ENCODE measurements around the gene GTF3C4.

Gene GTF3C4

GRCh38 chr9:132648283-132648682, 22.0 kb upstream of the GTF3C4 start:
- DNase-seq (ENCODE audit: low read depth in 2 of 2): no peak

DNA sequence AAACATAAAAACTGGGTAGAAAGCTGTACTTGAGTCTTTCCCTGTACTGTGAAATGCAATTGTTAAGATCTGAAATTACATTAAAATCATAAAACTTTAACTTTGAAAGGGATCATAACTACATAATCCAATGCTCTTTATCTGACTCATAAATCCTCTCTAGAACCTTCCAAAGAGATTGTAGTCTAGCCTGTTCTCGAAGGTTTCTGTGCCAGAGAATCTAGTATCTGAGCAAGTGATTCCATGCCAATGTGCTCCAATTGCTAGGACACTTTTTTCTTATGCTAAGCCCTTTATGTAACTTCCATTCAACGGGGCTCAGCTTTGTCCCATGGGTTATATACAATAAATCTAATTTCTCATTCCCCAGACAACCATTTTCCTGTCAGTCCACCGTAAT, 21.6 kb upstream of the GTF3C4 start:
- no peak for DNase-seq (ENCODE audit: low read depth in 2 of 2)

DNA sequence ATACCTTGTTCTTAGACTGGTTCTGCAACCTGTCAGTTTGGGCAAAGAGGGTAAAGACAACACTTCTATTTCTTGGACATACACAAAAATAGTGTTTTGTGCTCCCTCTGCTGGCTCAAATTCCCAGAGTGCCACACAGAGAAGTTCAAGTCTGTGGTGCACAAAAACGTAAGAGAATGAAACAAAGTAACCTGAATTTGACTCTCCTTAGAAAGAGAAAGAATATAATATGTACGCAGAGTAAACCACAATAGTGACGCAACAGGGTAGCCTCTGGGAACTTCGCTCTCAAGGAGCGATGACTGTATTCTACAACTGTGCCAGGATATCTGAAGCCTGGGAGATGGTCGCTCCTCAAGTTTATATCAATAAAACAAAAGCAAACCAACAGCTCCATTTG, 19.0 kb upstream of the GTF3C4 start:
- no peak for DNase-seq (ENCODE audit: low read depth in 2 of 2)

GRCh38 chr9:132656299-132656698, 14.0 kb upstream of the GTF3C4 start:
- DNase-seq (ENCODE audit: low read depth in 2 of 2): no peak

DNA sequence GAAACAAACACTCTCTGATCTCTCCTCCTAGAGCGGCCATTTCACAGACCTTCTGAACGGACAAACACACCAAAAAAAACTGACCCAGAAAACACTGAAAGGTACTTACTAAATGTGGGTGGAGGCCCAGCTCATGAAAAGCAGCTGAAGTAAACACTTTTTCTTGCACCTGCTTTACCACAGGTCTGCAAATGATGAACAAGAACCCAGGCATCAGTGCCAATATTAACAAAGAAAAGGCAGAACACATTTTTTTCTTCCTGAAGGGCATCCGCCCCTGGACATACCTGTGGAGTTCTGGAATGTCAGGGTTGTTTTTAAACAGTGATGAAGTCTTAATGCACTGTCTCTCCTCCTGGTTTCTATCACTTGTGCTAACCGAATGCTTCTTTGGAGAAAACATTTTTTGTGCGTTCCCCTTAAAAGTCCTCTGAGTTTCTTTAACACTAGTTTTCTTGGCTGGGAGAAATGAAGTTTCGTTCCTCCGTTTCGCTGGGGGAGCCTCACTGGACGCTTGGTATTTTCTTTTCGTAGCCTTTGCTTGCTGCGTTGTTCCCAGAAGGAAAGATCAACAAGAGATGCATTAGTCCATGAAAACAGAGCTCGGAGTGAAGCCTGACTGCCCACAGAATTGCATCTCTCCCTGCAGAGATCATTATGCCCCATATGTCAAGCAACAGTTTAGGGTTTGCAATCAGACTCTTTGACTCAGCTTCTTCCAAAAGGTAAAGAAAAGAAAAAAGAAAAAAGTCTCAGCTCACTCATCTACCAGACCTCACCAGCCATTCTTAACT, 7.9 kb upstream of the GTF3C4 start:
- DNase-seq (ENCODE audit: low read depth in 2 of 2): no peak

GRCh38 chr9:132663117-132663516, 7.1 kb upstream of the GTF3C4 start:
- no peak for DNase-seq (ENCODE audit: low read depth in 2 of 2)

GRCh38 chr9:132663851-132664250, 6.4 kb upstream of the GTF3C4 start:
- DNase-seq (ENCODE audit: low read depth in 2 of 2): no peak

DNA sequence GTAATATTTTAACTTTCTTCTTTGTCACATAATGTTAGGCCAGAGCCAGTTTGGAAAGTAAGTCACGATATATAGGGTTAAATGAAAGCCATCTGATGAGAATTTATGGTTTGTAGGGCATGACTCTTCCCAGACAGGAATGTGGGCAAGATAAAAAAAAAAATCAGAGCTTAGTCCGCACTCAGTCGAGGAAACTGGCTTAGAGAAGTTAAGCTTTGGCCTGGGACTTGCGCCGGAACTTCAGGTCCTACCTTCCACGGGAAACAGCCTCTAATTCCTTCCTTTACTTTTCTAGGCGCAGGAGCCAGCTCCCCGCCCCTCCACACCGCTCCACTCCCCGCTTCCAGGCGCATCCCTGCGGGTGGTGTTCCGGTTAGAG, 956 bp upstream of the GTF3C4 start:
- no peak for DNase-seq (ENCODE audit: low read depth in 2 of 2)

DNA sequence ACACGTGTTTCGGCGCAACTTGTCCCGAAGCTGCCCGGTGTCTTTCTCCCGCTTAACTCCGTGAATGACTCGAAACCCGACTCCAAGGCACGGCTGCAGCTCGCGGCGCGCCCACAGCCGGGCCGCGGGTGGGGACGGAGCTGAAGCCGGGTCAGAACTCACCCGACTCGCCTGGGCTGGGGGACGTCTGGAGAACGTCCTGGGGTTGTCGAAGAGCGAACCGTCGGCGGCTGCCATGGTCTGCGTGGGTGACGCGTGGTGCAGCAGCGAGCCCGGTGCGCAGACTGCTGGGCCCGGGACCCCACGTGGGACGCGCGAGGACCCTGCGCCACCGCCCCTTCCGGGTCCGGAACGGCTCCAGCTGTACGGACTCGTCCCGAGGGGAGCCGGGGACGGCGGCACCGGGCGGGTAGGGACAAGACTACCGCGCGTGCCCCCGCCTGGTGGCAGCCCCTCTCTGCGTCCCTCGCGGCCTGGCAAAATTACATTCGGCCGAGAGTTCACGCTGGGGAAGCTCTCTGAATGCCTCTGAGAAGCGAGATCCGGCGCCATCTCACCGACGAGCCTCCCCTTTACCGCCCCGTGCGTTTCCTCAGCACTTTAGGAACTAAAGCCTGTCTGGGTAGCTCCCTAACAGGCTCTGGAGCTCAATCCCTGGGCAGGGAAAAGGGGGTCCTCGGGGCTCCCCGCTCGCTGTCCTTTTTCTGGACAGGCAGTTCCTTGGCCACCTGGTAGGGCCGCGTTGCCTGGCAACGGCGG, 387 bp upstream of the GTF3C4 start, which contains the start of gene DDX31:
DDX31 (minus strand) TSS at position 286 of the 759 bp plus-strand sequence; CDS start at position 237, 49 bp downstream.
- peak; percentile 83 for DNase-seq (ENCODE audit: low read depth in 2 of 2)

DNA sequence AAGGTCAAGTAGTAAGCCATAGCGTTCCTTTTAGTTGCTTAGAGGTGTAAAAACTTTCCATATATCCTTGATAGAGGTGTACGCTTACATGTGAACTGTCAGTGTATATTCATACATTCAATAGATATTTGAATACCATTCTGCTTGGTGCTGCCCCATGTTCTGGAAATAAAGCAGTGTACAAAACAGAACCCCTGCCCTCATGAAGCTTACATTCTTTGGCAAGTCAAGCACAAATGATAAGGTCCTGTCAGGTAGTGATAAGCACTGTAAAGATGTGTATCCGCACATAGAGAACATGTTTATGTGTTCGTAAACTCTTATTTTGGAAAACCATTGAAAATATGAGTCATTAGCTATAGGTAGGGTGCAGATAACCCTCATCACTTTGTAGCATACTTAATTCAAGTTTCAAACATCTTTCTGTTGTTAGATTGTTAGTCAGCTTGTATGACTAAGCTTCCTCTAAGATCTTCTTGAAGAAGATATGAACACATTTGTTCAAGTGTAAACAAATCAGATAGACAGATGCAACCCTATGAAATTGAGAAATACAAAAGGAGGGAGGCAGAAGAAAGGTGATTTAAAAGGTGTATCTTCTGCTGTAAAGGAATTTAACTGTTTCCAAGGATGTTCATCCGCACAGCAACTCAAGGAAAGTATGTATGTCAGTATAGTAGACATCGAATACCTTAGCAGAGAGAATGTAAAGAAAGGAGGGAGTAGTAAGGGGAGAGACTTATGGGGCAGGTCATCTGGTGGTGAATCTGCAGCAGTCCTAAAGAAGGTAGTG, 1.6 kb downstream of the GTF3C4 start:
- no peak for DNase-seq (ENCODE audit: low read depth in 2 of 2)

- DNase-seq (ENCODE audit: low read depth in 2 of 2): no peak
These were observed 2.1 kb downstream of the GTF3C4 start for GRCh38 chr9:132672413-132672690.

DNA sequence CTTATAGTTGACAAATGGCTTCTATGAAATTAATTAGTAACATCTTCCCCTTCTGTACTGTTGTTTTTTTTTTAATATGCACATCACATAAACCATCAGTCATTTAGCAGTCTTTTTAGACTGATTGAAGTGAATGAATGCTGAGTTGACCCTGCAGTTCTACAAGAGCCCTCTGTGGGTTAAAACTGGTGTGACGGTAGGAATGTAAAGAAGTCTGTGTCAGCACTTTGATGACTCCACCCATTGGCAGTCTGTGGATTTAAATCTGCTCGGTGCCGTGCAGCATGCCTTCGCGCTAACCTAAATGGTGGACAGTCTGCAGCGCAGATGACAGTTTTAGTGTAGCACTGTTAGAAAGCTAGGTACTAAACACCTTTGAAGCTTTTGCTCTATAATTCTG, 3.1 kb downstream of the GTF3C4 start:
- DNase-seq (ENCODE audit: low read depth in 2 of 2): no peak

DNA sequence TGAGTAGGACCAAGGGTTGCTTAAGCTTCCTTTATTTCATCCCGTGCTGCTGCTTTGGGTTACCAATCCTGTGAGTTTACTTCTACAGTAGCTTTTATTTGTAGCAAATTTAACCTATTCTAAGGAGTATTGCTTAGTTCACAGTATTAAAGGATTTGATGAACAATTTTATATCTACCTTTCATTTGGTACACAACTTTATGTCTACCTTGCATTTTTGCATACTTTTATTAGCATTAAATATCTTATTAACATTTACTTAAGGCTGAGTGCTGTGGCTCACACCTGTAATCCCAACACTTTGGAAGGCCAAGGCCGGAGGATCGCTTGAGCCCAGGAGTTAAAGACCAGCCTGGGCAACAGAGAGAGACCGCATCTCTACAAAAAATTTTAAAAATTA, 4.2 kb downstream of the GTF3C4 start:
- no peak for DNase-seq (ENCODE audit: low read depth in 2 of 2)

- DNase-seq (ENCODE audit: low read depth in 2 of 2): no peak
These were observed 7.7 kb downstream of the GTF3C4 start for GRCh38 chr9:132677976-132678375.

DNA sequence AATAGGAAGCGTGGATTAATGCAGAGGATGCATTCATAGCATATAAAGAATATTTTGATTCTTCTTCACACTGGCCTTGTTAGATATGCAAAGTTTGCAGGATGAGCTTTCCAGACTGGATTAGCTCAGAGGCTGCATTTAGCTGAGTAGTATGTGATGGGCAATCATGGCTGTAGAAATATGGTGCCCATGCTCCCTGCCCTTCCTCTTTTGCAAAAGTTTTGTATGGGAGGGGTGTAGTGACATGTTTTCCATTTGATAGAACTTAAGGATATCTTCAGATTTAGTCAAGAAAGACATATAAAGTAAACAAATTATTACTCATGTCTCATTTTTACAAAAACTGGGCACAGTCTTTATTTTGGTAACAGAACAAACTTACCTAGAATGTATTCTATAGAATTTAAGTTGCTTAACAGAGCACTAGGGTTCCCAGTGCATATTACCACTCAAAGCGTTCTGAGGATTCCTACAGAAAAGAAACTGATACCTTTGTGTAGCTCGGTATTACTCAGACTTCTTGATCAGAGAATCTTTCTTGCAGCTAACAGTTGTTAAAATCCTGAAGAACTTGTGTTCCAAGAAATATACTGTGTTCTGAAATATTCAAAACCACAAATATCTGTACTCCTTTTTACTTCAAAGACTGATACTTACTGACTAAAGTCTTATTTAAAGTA, 9.8 kb downstream of the GTF3C4 start:
- no peak for DNase-seq (ENCODE audit: low read depth in 2 of 2)

- DNase-seq (ENCODE audit: low read depth in 2 of 2): no peak
These were observed 11.3 kb downstream of the GTF3C4 start for GRCh38 chr9:132681561-132681960.

GRCh38 chr9:132683873-132684272, 13.6 kb downstream of the GTF3C4 start:
- no peak for DNase-seq (ENCODE audit: low read depth in 2 of 2)

- no peak for DNase-seq (ENCODE audit: low read depth in 2 of 2)
These were observed 20.4 kb downstream of the GTF3C4 start for GRCh38 chr9:132690696-132691095.

GRCh38 chr9:132694144-132694543, 23.9 kb downstream of the GTF3C4 start:
- DNase-seq (ENCODE audit: low read depth in 2 of 2): no peak

- no peak for DNase-seq (ENCODE audit: low read depth in 2 of 2)
These were observed 27.0 kb downstream of the GTF3C4 start for GRCh38 chr9:132697230-132697629.

GRCh38 chr9:132698989-132699388, 28.7 kb downstream of the GTF3C4 start:
- no peak for DNase-seq (ENCODE audit: low read depth in 2 of 2)

- no peak for DNase-seq (ENCODE audit: low read depth in 2 of 2)
These were observed 29.7 kb downstream of the GTF3C4 start for GRCh38 chr9:132699956-132700355.

All from stimulated activated CD8-positive, alpha-beta memory T cell treated with anti-CD3 and anti-CD28 coated beads, Interleukin-15, amount 100 ng/mL, for 48 hours (primary cell).